Heart left ventricle (tissue), 13 donors: ENCODE results near the gene SELENOO.

ENCODE experiments used
- CTCF ChIP-seq, 12 donors: fragments of 200-600 bp; sonication (generic) in 4 of 12; IDR thresholded peaks; one replicate each; pipeline versions ENCODE4 v1.5.0 to v1.8.0; 2018 to 2022; ENCODE audit warnings: antibody characterized with exemption in 12 of 12, mild to moderate bottlenecking in 5 of 12
- POLR2A ChIP-seq, 2 donors: fragments of 450-650 bp; IDR thresholded peaks; one replicate each; pipeline ENCODE4 v1.6.1; 2017; ENCODE audit warnings: antibody characterized with exemption in 2 of 2, mild to moderate bottlenecking in 2 of 2, moderate library complexity in 2 of 2
- donor health status: ischemic (EF 13 %, LVEDD 7.1; RV severe dilation, severe dysfunction).
- donor health status: DM: no; HTN: yes; CAD: no.
- donor health status: DM: no; HTN: no; CAD: no.
- donor health status: ischemic (EF 25% LVEDD 6.9; RV normal size, moderate dysfunction).
- donor health status: ischemic (EF 25% LVEDD 5.7; RV mildly dilated, moderate dysfunction).
- donor health status: ischemic (EF 35%, LVEDD 5.7; RV mildly dilated, moderate dysfunction).
- donor health status: nonischemic (EF 11% LVEDD 7.7; RV severe dilation, severe dysfunction).
- donor health status: DM: yes; HTN: yes; CAD: no.
- donor health status: PGD.
- donor health status: ischemic (EF 29% LVEDD 5.4; RV normal size, mild dysfunction).
- donor health status: nonischemic (EF 23%, LVEDD 6.1; RV moderate dilation, normal function).

- no peak for TF ChIP-seq CTCF (IDR thresholded peaks at IDR 0.05)
- no peak for TF ChIP-seq POLR2A (IDR thresholded peaks at IDR 0.05)
These were observed 35.2 kb upstream of the SELENOO start for GRCh38 chr22:50165436-50166123.
